Lung (tissue), 12 donors: ENCODE data around the gene VEGFB. TPM values are rescaled to one million over a fixed set of nuclear protein-coding genes. Genes with fewer than 3 reads are reported as not detected.

ENCODE experiments used
- ATAC-seq: fragments of 200-7000 bp; cut with Tn5 transposase; one replicate; pipeline ENCODE4 v1.9.1; 2020; ENCODE audit warnings: moderate number of reproducible peaks; ENCODE audit not compliant: insufficient read depth, low FRiP score
- DNase-seq, 3 donors: peaks; one replicate each; pipeline ENCODE4 v3.0.0-alpha.2; 2013 to 2017
- H3K27ac ChIP-seq, 2 donors: one replicate each; pipeline ENCODE4 v1.5.1; 2013; ENCODE audit warnings: mild to moderate bottlenecking in 2 of 2, moderate library complexity in 2 of 2, control low read depth in 1 of 2, inconsistent platforms in 1 of 2, low read depth in 1 of 2, low read length in 1 of 2
- H3K27me3 ChIP-seq, 3 donors: one replicate each; pipeline ENCODE4 v1.5.1; 2013; ENCODE audit warnings: low read length in 2 of 3; ENCODE audit not compliant: control insufficient read depth in 3 of 3, insufficient read depth in 3 of 3
- H3K36me3 ChIP-seq, 4 donors: one replicate each; pipeline ENCODE4 v1.5.1; 2013; ENCODE audit warnings: low read length in 4 of 4, mild to moderate bottlenecking in 1 of 4, moderate library complexity in 1 of 4; ENCODE audit not compliant: control insufficient read depth in 4 of 4, insufficient read depth in 4 of 4
- H3K4me1 ChIP-seq, 5 donors: one replicate each; pipeline ENCODE4 v1.5.1; 2013; ENCODE audit warnings: low read length in 5 of 5, mild to moderate bottlenecking in 2 of 5, moderate library complexity in 1 of 5; ENCODE audit not compliant: control insufficient read depth in 5 of 5, insufficient read depth in 5 of 5
- H3K4me3 ChIP-seq: one replicate; pipeline ENCODE4 v1.5.1; 2013; ENCODE audit warnings: mild to moderate bottlenecking, control low read depth, moderate library complexity
- H3K9ac ChIP-seq, 2 donors: one replicate each; pipeline ENCODE4 v1.5.1; 2013; ENCODE audit warnings: low read length in 2 of 2, control low read depth in 1 of 2; ENCODE audit not compliant: insufficient read depth in 1 of 2
- H3K9me3 ChIP-seq, 4 donors: one replicate each; pipeline ENCODE4 v1.5.1; 2013; ENCODE audit warnings: low read length in 3 of 4, mild to moderate bottlenecking in 1 of 4, moderate library complexity in 1 of 4; ENCODE audit not compliant: control insufficient read depth in 4 of 4, insufficient read depth in 3 of 4
- WGBS, 2 donors: extraction: QIAGEN DNeasy Blood & Tissue Kit; methylation state at CpG; one replicate each; pipeline ENCODE4 v1.1.7; 2013; 5-methylcytosine and 5-hydroxymethylcytosine counted together
- polyA plus RNA-seq, 2 donors: library from polyadenylated mRNA; stranded (reverse); fragments of 200-250 nt; gene quantifications; one replicate each; pipeline ENCODE4 v1.2.1, GENCODE V29; 2013
- total RNA-seq, 2 donors: library from RNA; depleted of rRNA in 1 of 2; stranded (reverse); fragments of >200 nt in 1 of 2; gene quantifications; one replicate each; pipeline ENCODE4 v1.2.1, GENCODE V29; 2014 to 2021
- TF ChIP-seq, protein P1 (sequence below): IDR thresholded peaks from 2 replicates; pipeline ENCODE4 v1.5.1; 2012; ENCODE audit warnings: mild to moderate bottlenecking; ENCODE audit errors: control extremely low read depth, extremely low read depth
- donor health status: control.
- donor health status: control.
- donor health status: Bipolar disorder and iron deficiency.
- donor health status: healthy.
- donor health status: DM: yes; HTN: yes; CAD: no.

VEGFB gene
- total and polyA plus RNA-seq, 4 donors, result 37.8 to 124 (median 79.4) TPM

DNA sequence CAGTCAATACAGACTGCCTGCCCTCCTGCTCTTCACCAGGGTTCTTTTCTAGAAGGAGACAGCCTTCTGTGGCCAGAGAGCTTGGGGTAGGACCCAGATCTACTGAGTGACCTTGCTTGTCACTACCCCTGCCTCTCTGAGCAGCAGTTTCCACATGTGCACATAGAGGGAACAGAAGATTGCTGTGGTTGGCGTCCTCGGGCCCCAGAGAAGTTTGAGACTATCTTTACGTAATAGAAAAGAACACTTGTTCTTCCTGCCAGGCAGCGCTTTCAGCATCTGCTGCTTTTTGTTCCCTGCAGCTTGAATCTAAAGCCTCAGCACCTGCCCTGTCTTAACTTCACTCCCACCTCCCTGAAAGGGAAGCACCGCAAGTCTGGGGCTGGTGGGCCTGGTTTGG lies 4.6 kb downstream of the VEGFB start:
- H3K27ac ChIP-seq, result peak overlapping the region in 1 of 2 donors; percentile 19
- no peak overlapping the region for H3K4me3 ChIP-seq
- ATAC-seq (no peak), DNase-seq (no peak)
- H3K9me3 ChIP-seq, result no peaks in the 10 kb centered on the region
- H3K27me3 ChIP-seq, result no peaks in the 10 kb centered on the region
- H3K36me3 ChIP-seq, result peaks cover 0 to 20% (median 5%) of the 10 kb centered on the region in 4 donors
- peaks cover 0 to 25% (median 19%) of the 10 kb centered on the region in 5 donors for H3K4me1 ChIP-seq
- TF ChIP-seq, protein P1, sequence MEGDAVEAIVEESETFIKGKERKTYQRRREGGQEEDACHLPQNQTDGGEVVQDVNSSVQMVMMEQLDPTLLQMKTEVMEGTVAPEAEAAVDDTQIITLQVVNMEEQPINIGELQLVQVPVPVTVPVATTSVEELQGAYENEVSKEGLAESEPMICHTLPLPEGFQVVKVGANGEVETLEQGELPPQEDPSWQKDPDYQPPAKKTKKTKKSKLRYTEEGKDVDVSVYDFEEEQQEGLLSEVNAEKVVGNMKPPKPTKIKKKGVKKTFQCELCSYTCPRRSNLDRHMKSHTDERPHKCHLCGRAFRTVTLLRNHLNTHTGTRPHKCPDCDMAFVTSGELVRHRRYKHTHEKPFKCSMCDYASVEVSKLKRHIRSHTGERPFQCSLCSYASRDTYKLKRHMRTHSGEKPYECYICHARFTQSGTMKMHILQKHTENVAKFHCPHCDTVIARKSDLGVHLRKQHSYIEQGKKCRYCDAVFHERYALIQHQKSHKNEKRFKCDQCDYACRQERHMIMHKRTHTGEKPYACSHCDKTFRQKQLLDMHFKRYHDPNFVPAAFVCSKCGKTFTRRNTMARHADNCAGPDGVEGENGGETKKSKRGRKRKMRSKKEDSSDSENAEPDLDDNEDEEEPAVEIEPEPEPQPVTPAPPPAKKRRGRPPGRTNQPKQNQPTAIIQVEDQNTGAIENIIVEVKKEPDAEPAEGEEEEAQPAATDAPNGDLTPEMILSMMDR, result no peak
- no peak overlapping the region for H3K9ac ChIP-seq
- WGBS, 2 donors, result 36 to 76% methylated on average over 5 of the region's 5 CpGs

DNA sequence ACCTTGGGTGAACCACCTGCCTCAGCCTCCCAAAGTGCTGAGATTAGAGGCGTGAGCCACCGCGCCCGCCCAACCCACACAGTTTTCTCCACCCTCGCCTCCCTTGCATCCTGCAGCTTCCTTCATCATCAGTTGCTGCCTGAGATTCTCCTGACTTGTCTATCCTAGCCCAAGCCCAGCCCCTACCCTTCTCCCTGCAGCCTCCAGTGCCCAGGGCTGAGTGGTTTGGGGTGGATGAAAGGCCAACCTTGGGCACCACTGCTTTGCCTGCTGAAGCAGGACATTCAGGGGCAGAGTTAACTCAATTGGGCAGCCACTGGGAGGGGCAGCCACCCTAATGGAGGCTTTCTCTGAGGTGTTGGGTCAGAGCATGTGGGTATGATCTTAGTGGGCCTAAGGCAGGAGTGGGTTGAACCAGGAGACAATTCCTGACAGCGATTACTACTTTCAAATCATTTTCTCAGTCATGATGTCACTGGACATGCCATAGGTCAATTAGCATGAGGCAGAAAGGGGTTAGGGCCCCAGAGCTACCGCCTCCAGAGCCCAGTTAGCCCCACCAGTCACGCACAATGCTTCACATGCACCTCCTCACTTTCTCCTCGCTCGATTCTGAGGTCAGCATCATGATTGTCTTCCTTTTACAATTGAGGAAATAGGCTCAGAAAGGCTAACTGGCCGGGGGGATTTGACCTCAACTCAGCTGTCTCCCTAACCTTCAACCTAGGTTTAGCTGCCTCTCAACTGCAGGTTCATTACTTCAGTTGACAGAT lies 5.5 kb downstream of the VEGFB start:
- 62 to 69% methylated on average over 11 of the region's 11 CpGs for WGBS, 2 donors
- H3K4me3 ChIP-seq, result no peak overlapping the region
- no peak for ATAC-seq
- peaks cover 0 to 23% (median 6%) of the 10 kb centered on the region in 4 donors for H3K36me3 ChIP-seq
- no peaks in the 10 kb centered on the region for H3K9me3 ChIP-seq
- H3K9ac ChIP-seq, result peak overlapping the region; percentile 61 to 92
- peak overlapping the region; percentile 92 to 96 for H3K27ac ChIP-seq
- TF ChIP-seq, protein P1, result no peak
- H3K27me3 ChIP-seq, result no peaks in the 10 kb centered on the region
- peak in 2 of 3 donors; percentile 22 to 24 for DNase-seq
- peaks cover 0 to 27% (median 19%) of the 10 kb centered on the region in 5 donors for H3K4me1 ChIP-seq

DNA sequence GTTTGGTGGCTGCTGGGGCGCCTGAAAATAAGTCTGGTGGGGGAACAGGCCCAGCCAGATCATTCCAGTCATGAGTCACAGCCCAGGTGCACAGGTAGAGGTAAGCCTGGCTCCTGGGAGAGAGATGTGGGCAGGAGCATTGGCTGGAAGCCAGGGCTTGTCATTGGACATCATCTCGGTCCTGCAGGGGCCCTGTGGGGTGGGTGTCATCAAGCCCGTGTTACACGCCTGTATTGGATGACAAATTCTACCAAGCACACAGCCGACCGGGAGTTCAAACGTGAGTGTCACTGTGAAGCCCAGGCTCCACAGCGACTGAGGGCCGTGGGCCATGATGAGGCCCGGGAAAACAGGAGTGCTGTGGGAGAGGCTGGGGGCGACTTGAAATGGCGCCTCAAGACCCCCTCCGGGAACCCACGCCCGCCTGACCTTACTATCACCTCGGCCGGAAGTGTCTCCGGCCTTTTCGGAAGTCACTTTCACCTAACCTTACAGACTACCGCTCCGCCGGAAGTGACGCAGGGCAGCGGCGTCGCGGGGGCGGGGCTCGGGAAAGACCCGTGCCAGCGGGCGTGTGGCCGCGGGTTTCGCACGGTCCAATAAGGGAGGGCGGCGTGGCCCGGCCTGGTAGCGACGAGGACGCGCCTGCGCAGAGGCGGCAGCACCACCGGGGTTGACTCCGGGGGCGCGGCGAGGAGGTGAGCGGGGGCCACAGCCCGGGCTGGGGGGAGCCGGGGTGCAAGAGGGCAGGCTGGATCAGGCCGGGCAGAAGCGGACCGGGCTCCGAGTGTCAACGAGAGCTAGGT lies 6.3 kb downstream of the VEGFB start, which contains the start of gene FKBP2:
Gene FKBP2 (plus strand): TSS at position 661 of the 806 bp plus-strand sequence. CDS start 1,293 bp downstream, outside the sequence.
- peaks cover 0 to 26% (median 19%) of the 10 kb centered on the region in 5 donors for H3K4me1 ChIP-seq
- TF ChIP-seq, protein P1, result no peak
- H3K27me3 ChIP-seq, result no peaks in the 10 kb centered on the region
- peak; percentile 98 to 99 (median 99) for DNase-seq
- peak within 1 kb of the TSS; percentile 61 to 92 for H3K9ac ChIP-seq
- ATAC-seq, result peak; percentile 80
- 1 to 2% methylated on average over 58 of the region's 58 CpGs for WGBS, 2 donors
- H3K27ac ChIP-seq, result peak within 1 kb of the TSS; percentile 95 to 96
- H3K9me3 ChIP-seq, result no peaks in the 10 kb centered on the region
- peaks cover 0 to 23% (median 6%) of the 10 kb centered on the region in 4 donors for H3K36me3 ChIP-seq
- H3K4me3 ChIP-seq, result peak within 1 kb of the TSS; percentile 75
